DMS114 treated with DMSO at 0.1 percent for 48 hours (cell line): Measurements from ENCODE around the gene SHISA7.
"Not testable (repeated sequence)": the region's sequence is repeated elsewhere in the genome, so short reads cannot be mapped to it uniquely, and the experiment has no call there.

Source experiments
- DNase-seq: peaks from one replicate; lab custom pipeline; 2025; ENCODE audit not compliant: unreplicated experiment; lab: John Stamatoyannopoulos, UW

The SHISA7 gene

GRCh38 chr19:55421281-55421680 is 21.8 kb downstream of the SHISA7 start:
- DNase-seq = not testable (repeated sequence)

DNA sequence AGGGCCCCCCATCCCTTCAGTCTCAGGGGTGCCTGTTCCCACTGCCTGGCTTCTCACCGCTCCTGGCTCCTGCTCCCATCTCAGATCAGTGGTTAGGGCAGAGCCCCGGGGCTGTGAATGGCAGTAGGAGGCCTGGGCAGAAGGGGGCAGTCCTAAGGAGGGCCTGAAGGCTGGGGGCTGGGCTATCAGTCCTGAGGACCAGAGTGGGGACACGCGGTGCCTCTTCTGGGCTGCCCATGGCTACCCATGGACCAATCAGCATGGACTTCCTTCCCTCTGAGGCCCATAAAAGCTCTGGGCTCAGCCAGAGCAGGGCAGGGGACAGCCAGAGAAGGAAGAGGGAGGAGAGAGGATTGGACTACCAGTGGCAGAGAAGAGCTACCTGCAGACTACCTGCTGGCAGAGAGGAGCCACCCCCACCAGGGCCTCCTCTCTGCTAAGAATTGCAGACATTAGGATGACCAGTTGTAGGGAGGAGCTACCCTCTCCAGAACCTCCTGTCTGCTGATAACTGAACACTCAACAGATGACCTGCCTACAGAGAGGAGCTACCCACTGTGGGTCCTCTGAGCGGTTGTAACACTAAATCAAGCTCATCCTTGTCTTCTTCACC is 23.4 kb downstream of the SHISA7 start:
- no peak for DNase-seq

- no peak for DNase-seq
Measured at GRCh38 chr19:55419103-55419502, 24.0 kb downstream of the SHISA7 start.

- peak; percentile 58 for DNase-seq
Measured at GRCh38 chr19:55418185-55418584, 24.9 kb downstream of the SHISA7 start.

- DNase-seq = no peak
Measured at GRCh38 chr19:55410168-55410567, 32.9 kb downstream of the SHISA7 start.

DNA sequence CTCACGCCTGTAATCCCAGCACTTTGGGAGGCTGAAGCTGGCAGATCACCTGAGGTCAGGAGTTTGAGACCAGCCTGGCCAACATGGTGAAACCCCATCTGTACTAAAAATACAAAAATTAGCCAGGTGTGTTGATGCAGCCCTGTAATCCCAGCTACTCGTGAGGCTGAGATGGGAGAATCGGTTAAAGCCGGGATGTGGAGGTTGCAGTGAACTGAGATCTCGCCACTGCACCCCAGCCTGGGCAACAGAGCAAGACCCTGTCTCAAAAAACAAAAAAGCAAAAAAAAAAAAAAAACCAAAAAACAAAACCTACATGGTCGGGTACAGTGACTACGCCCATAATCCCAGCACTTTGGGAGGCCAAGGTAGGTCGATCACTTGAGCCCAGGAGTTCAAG is 33.9 kb downstream of the SHISA7 start:
- DNase-seq = not testable (repeated sequence)

GRCh38 chr19:55408533-55408872 is 34.6 kb downstream of the SHISA7 start:
- no peak for DNase-seq

DNA sequence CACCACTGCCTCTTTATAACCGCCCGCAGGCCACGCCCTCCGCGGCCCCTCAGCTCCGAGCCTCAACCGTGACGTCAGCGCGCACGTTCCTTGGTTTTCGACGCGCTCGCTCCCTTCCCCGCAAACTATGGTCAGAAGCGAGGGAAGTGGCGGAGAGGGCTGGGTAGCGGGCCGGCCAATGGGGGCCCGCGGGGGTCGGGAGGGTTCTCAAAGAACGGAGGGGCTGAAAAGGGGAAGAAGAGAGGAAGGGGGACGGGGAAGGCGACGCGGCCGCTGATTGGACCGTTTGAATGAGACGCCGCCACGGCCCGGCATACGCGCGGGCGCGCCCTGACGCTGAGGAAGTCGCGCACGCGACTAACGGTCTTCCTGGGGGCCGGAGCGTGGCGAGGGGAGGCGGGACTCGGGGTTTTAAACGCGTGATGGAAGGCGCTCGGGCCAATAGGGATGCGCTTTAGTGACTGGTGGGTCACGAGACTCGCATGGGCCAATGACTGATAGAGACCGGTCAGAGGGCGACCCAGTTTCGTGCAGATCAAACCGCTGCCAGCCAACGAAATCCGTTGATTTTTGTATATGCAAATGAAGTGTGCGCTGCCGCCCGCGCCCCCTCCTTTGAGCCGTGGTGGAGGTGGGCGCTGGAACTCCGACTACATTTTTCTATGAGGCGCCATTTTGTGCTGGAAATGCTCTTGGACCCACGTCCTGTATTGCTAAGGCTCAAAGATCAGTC is 35.1 kb downstream of the SHISA7 start:
- peak; percentile 98 for DNase-seq

DNA sequence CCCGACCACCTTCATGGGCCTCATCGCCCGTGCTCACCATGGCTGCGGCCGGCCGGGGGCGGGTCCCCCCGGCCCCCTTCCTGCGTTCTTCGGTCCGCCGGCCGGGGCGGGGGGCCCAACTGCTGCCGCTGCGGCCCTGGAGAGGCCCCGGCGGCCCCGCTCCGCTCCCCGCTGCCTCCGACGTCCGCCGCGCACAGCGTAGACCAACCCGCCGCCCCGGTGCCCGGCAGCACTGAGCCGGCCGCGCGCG is 35.6 kb downstream of the SHISA7 start, which contains the start of gene UBE2S:
Gene UBE2S (minus strand): TSS at position 239 of the 250 bp plus-strand sequence. CDS start 199 bp downstream, at position 40.
- not testable (repeated sequence) for DNase-seq

GRCh38 chr19:55406826-55407549 is 36.1 kb downstream of the SHISA7 start:
- DNase-seq = no peak

DNA sequence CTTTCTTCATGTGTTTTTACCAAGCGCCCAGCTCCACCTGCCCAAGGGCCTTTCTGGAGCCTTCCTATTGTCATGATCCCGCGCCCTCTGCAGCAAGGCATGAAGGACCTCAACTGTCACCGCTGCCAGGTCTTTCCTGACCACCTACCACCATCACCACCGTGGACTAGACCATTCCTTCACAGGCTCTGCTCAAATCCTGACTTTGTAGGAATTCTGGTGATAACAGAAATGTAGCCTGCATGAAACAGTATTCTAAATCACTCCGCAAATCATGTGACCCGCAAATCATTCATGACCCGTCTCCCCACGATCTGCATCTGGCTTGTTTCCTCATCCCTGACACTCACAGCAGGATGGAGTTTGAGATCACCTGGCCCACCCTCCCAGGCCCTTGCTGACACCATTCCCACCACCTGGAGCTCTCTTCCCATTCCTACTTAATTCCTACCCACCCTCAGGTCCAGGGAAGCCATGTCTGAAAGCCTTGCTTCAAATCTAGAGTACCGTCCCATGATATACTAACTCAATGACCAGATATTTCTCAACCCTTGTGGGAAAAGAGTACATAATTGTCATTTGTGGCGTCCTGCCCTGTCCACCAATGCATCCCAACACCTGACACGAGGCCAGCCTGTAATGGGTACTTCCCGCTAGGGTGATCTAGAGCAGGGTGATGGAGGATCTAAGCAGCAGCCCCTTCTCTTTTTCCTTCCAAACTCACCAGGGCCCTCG is 36.8 kb downstream of the SHISA7 start:
- DNase-seq = no peak

DNA sequence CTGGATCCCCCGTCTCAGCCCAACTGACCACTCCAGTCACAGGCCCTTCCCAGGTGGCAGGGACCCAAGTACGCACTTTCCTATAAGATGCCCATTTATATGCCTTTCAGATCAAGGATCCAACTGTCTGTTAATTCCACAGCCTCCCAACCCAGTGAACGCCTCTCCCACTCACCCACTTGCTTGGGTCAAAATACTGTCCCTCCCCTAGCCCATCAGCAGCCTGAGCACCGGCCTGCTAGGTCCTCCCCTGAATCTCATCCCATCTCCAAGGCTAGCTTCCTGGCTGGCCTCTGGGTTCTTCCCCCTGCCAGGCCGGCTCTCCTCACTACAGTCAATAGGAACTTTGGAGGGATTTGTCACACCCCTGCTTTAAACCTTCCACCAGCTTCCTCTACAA is 37.5 kb downstream of the SHISA7 start:
- no peak for DNase-seq

- DNase-seq = no peak
Measured at GRCh38 chr19:55402509-55402908, 40.6 kb downstream of the SHISA7 start.

- not testable (repeated sequence) for DNase-seq
Measured at GRCh38 chr19:55401390-55401789, 41.7 kb downstream of the SHISA7 start.

DNA sequence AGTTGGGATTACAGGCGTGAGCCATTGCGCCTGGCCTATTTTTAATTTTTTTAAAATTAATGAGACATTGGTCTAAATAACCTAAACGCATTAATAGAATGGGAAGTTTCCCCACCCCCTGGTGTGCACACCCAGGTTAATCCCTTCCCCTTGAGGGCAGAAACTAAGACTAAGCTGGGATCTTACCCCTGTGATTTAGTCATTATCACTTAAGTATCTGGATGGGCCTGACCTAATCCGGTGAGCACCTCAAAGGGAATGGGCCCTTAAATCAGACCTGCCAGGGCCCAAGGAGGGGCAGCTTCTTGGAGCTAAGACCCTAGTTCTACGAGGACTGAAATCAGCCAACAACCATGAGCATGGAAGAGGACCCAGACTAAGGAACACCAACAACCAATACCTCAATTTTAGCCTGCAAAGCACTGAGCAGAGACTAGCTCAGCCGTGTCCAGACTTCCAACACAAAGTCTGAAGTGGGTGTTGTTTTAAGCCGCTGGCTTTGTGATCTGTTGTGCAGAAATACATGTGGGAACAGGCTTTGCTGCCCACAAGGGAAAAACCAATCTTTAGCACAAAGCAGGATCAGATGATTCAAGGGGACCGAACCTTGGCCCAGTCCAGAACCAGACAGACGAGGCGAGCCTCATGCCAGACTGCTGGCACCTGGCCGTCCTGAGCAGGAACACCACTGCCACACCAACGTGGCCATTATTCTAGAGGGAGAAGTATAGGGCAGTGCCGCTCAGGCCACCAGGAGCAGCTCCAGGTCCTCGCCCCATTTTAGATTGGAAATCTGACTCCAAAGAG is 42.6 kb downstream of the SHISA7 start:
- no peak for DNase-seq

DNA sequence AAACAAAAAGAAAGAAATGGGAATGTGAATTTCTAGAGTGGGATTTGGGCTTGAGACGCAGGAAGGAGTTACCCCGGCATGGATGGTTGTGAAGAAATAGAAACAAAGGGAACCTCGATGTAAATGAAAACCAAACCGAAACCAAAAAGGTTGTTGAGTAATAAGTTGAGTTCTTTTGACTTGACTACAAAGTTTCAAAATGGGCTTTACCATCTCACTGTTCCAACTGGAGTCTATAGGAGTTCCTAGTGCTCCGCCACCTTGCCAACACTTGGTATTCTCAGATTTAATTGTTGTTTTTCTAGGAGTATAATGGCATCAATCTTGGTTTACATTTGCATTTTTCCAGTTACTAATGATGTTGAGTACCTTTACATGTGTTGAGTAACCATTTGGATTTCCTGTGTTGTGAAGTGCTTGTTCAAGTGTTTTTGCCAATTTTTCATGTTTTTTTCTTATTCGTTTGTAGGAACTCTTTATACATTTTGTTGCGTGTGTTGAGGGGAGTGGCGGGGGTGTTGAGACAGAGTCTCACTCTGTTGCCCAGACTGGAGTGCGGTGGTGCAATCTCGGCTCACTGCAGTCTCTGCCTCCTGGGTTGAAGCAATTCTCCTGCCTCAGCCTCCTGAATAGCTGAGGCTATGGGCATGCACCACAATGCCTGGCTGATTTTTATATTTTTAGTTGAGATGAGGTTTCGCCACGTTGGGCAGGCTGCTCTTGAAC is 44.7 kb downstream of the SHISA7 start:
- no peak for DNase-seq

DNA sequence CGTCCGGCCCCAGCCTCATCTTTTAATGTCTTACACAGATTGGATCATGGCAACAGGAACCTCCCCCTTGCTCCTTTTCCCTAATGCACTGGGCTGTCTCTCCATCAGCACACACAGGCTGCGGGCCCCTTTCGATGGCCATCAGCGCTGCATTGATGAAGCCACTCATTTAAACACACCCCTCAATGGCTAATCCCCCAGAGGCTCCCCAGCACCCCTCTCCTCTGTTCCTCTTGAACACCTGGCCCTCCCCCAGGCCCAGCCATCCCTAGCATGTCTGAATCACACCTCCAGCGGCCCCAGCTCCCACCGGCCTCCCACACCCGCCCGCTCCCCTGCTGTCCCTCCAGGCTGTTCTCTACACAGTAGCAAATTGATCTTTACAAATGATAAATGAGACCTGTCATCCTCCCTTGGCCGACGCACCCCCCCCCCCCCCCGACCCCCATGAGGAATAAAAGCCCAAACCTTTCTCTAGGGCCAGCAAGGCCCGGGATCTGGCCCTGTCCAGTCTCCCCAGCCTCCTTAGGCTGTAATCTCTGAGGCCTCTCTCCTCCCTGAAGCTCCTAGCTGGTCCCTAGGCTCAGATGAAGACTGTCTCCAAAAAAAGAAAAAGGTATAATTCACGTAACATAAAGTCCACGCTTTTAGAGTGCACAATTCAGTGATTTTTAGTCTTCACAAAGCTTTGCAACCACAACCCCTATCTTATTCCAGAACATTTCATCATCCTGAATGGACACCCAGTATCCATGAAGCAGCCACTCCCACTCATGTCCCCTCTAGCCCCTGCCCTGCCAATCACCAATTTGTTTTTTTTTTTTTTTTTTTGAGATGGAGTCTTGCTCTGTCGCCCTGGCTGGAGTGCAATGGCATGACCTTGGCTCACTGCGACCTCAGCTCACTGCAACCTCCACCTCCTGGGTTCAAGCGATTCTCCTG is 50.0 kb downstream of the SHISA7 start:
- no peak for DNase-seq

DNA sequence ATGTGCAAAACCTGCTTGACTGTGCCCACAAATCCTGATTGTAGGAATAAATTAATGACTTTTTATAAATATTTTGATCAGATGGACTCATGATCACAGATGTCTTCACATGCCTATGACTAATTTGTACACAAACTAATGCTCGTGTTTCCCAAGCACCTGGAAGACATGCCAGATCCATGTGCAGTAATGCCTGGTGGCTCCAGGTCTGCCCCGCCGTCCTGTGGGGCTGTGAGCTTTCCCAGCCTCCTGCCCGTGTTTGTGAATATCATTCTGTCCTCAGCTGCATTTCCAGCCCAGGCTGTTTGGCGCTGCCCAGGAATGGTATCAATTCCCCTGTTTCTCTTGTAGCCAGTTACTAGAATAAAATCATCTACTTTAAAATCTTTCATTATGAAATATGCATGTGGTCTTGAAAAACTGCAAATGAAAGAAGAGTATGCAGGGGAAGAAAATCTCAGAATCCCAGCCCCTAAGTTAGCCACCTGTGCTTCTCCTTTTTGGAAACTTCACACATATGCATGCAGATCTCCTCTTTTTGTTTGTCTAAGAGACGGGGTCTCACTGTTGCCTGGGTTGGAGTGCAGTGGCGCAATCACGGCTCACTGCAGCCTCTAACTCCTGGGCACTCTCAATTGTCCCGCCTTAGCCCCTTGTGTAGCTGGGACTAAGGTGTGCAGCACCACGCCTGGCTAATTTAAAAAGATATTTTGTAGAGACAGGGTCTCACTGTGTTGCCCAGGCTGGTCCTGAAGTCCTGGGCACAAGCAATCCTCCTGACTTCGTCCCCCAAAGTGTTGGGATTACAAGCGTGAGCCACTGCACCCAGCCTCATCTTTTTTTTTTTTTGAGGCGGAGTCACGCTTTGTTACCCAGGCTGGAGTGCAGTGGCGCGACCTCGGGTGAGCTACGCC is 51.1 kb downstream of the SHISA7 start:
- no peak for DNase-seq
